LNCAP (cell line): Measurements from ENCODE around the gene LRRC15.

ENCODE experiments used
- TF ChIP-seq, protein P1 (sequence below): fragments of 450-650 bp; IDR thresholded peaks from 2 replicates; pipeline ENCODE4 v1.5.1; 2017; ENCODE audit warnings: mild to moderate bottlenecking

The LRRC15 gene

GRCh38 chr3:194377708-194378107 lies 8.2 kb upstream of the LRRC15 start:
- TF ChIP-seq, protein P1, sequence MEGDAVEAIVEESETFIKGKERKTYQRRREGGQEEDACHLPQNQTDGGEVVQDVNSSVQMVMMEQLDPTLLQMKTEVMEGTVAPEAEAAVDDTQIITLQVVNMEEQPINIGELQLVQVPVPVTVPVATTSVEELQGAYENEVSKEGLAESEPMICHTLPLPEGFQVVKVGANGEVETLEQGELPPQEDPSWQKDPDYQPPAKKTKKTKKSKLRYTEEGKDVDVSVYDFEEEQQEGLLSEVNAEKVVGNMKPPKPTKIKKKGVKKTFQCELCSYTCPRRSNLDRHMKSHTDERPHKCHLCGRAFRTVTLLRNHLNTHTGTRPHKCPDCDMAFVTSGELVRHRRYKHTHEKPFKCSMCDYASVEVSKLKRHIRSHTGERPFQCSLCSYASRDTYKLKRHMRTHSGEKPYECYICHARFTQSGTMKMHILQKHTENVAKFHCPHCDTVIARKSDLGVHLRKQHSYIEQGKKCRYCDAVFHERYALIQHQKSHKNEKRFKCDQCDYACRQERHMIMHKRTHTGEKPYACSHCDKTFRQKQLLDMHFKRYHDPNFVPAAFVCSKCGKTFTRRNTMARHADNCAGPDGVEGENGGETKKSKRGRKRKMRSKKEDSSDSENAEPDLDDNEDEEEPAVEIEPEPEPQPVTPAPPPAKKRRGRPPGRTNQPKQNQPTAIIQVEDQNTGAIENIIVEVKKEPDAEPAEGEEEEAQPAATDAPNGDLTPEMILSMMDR, result no peak

DNA sequence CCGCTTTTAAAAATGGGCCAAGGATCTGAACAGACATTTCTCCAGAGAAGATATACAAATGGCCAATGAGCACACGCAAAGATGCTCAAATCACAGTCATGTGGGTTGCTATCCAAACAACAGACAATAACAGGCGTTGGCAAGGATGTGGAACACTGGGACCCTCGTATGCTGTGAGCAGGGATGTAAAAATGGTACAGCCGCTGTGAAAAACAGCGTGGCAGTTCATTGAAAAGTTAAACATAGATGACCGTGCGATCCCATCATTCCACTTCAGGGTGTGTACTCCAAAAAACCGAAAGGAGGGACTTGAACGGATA lies 6.7 kb upstream of the LRRC15 start:
- TF ChIP-seq, protein P1, result no peak

DNA sequence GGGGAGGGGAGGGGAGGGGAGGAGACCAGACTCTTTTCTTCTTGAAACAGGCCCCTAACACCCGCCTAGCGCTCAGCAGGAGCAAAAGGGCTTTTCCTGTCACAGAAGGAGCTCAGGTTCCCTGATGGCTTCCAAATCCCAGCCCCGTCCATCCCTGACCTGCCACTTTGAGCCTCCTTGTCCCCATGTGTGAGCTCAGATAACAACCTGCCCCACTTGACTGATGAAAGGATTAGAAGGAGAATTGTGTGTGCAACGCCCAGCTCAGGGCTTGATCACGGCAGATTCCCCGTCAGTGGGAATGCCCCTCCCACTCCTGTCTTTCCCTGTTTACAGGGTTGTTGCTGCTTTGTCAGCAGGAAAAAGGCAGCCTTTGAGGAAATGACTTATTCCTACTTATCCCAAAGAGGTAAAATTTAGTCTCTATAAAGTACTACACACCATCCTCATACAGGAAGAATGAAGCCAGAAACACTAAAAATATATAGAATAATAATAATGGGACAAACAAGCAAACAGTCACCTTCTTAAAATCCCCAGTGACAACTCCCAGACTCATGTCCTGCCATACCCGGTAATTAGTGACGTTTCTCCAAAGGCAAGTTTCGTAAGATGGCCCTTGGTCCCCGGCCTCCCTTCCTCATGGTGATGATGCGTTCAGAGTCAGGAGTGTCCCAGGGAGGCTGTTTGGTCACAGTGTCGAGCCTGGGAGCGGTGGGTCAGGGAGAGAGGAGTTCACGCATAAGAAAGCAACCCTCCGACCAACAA lies 6.1 kb upstream of the LRRC15 start:
- TF ChIP-seq, protein P1, result no peak

- TF ChIP-seq, protein P1, result no peak
Observed at GRCh38 chr3:194374935-194375334, 5.4 kb upstream of the LRRC15 start.

DNA sequence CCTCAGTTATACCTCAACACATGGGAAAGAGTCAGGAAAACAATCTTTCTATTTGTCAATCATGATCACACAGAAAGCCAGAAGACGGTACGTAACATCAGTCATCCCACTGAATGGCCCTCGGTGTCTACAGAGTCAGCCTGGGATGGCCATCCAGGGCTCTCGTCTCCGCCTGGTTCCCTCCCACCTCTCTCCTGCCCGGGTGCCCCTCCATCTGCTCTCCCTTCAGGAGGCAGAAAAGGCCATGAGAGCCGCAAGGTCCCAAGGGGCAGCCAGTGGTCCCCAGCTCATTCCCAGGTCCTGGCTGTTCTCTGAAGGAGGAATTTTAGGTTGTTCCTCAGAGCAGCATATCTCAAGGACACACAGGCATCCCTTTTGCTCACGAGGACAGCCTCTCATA lies 4.4 kb upstream of the LRRC15 start:
- TF ChIP-seq, protein P1, result no peak

DNA sequence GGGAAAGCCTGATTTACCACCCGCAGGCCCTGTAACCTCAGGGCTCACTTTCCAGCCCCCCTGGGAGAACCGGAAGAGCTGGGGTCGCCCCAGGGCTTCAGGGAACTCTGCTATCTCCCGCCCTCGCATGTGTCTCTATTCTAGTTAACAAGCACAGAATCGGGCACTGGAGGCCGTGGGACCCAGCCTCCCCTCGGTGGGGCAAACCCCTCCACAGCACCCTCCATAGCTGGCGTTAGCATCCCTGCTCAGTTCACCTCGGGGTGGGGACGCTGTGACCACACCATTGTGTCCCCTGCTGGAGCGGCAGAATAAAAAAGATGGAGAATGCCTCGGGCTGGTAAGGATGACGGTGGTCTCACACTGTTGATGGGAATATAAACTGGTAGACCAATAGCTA lies 3.5 kb upstream of the LRRC15 start:
- TF ChIP-seq, protein P1, result no peak

DNA sequence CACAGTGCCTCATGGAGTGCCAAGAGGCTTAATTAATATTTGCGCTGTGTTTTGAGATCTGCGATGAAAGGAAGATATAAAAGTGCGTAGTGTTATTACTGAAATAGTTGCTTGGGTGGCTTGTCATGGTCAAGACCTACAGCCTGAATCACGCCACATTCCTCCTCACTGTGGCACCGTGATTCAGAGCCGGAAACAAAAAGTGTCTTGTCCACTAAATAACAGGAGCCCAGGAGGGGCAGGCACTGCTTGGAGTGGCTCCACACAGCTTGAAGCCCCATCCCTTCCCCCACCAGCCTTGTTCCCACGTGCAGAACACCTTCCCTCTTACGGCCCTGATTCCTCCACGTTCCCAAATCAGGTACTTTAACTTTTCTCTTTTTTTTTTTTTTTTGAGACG lies 1.2 kb upstream of the LRRC15 start:
- TF ChIP-seq, protein P1, result no peak

- TF ChIP-seq, protein P1, result no peak
Observed at GRCh38 chr3:194368918-194369317, 625 bp downstream of the LRRC15 start.
